ENCODE data around the gene LCN2.
A peak's percentile ranks its signal among the peaks of the same experiment; 100 is the strongest.

LCN2 gene

DNA sequence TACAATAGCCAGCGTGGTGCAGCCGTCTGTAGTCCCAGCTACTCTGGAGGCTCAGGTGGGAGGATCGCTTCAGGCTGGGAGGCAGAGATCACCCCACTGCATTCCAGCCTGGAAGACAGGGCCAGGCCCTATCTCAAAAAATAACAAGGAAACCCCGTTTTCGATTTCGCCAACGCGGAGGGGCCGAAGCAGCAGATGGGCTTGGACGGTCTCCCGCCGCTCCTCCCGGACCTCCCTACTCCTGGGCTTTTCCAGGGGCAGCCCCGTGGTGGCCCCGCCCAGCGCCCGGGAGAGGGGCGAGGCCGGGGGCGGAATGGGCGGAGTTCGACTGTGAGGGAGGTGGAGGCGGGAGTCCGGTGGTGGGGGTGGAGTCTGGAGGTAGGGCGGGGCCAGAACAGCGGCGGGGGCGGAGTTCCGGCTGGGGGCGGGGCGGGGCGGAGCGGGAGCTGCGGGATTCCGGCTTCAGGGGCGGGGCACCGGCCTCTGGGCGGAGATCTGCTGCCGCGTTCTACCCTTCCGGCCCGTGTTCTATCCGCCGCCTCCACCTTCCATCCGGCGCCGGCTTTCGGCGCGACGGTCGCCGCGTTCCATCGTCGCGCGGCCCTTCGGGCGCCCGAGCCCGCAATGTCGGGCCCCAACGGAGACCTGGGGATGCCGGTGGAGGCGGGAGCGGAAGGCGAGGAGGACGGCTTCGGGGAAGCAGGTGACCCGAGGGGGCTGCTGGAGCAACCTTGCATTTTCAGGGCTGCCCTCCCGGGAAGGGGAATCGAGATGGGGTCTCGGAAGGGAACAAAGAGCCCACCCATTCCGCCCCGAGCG, 10.7 kb downstream of the LCN2 start, which contains the start of gene BBLN:
Gene BBLN, plus strand, starts transcription at position 482 of the 819 bp plus-strand sequence. Its CDS starts 143 bp downstream, at position 625.
- H3K27me3 ChIP-seq (ENCODE audit: insufficient read depth, low read length): no peaks in the 10 kb centered on the region
- H3K9ac ChIP-seq (ENCODE audit: low read depth, low read length): peak within 1 kb of the TSS; percentile 91
- H3K9me3 ChIP-seq (ENCODE audit: insufficient read depth, low read depth, low read length): no peaks in the 10 kb centered on the region
- H3K36me3 ChIP-seq (ENCODE audit: insufficient read depth, low read depth, low read length): peaks cover 25% of the 10 kb centered on the region
- peaks cover 3% of the 10 kb centered on the region; the same call in 1 of the 2 replicates for H3K4me1 ChIP-seq (ENCODE audit: insufficient read depth, low read length)
- H3K27ac ChIP-seq (ENCODE audit: low read length): peak within 1 kb of the TSS; percentile 74
- peak within 1 kb of the TSS; percentile 93 for H3K4me3 ChIP-seq (ENCODE audit: low read length)

GRCh38 chr9:128160603-128160987, 11.3 kb downstream of the LCN2 start:
- H3K4me1 ChIP-seq (ENCODE audit: insufficient read depth, low read length): peaks cover 3% of the 10 kb centered on the region; the same call in 1 of the 2 replicates
- no peaks in the 10 kb centered on the region for H3K27me3 ChIP-seq (ENCODE audit: insufficient read depth, low read length)
- no peaks in the 10 kb centered on the region for H3K9me3 ChIP-seq (ENCODE audit: insufficient read depth, low read depth, low read length)
- peak overlapping the region; percentile 91 for H3K9ac ChIP-seq (ENCODE audit: low read depth, low read length)
- peaks cover 25% of the 10 kb centered on the region for H3K36me3 ChIP-seq (ENCODE audit: insufficient read depth, low read depth, low read length)
- H3K4me3 ChIP-seq (ENCODE audit: low read length): peak overlapping the region; percentile 93
- peak overlapping the region; percentile 25 for H3K27ac ChIP-seq (ENCODE audit: low read length)

GRCh38 chr9:128161215-128161902, 12.1 kb downstream of the LCN2 start:
- no peaks in the 10 kb centered on the region for H3K27me3 ChIP-seq (ENCODE audit: insufficient read depth, low read length)
- peaks cover 27% of the 10 kb centered on the region for H3K36me3 ChIP-seq (ENCODE audit: insufficient read depth, low read depth, low read length)
- H3K4me1 ChIP-seq (ENCODE audit: insufficient read depth, low read length): peaks cover 3% of the 10 kb centered on the region; the same call in 1 of the 2 replicates
- H3K9me3 ChIP-seq (ENCODE audit: insufficient read depth, low read depth, low read length): no peaks in the 10 kb centered on the region
- no peak overlapping the region for H3K27ac ChIP-seq (ENCODE audit: low read length)
- H3K4me3 ChIP-seq (ENCODE audit: low read length): peak overlapping the region; percentile 93
- H3K9ac ChIP-seq (ENCODE audit: low read depth, low read length): peak overlapping the region; percentile 91; the same call in 1 of the 2 replicates

- H3K27ac ChIP-seq (ENCODE audit: low read length): no peak overlapping the region
- no peak overlapping the region for H3K4me3 ChIP-seq (ENCODE audit: low read length)
- no peaks in the 10 kb centered on the region for H3K9me3 ChIP-seq (ENCODE audit: insufficient read depth, low read depth, low read length)
- peaks cover 3% of the 10 kb centered on the region; the same call in 1 of the 2 replicates for H3K4me1 ChIP-seq (ENCODE audit: insufficient read depth, low read length)
- no peak overlapping the region for H3K9ac ChIP-seq (ENCODE audit: low read depth, low read length)
- H3K27me3 ChIP-seq (ENCODE audit: insufficient read depth, low read length): no peaks in the 10 kb centered on the region
- peaks cover 38% of the 10 kb centered on the region for H3K36me3 ChIP-seq (ENCODE audit: insufficient read depth, low read depth, low read length)
These were observed 13.2 kb downstream of the LCN2 start for GRCh38 chr9:128162215-128163026.

GRCh38 chr9:128163027-128163515, 13.8 kb downstream of the LCN2 start:
- Histone ChIP-seq H3K36me3 (ENCODE audit: insufficient read depth, low read depth, low read length) (peaks cover 44% of the 10 kb centered on the region), H3K9ac (ENCODE audit: low read depth, low read length) (no peak overlapping the region), H3K9me3 (ENCODE audit: insufficient read depth, low read depth, low read length) (no peaks in the 10 kb centered on the region), H3K27ac (ENCODE audit: low read length) (no peak overlapping the region), H3K4me3 (ENCODE audit: low read length) (no peak overlapping the region), H3K27me3 (ENCODE audit: insufficient read depth, low read length) (no peaks in the 10 kb centered on the region), H3K4me1 (ENCODE audit: insufficient read depth, low read length) (peaks cover 3% of the 10 kb centered on the region; the same call in 1 of the 2 replicates)

DNA sequence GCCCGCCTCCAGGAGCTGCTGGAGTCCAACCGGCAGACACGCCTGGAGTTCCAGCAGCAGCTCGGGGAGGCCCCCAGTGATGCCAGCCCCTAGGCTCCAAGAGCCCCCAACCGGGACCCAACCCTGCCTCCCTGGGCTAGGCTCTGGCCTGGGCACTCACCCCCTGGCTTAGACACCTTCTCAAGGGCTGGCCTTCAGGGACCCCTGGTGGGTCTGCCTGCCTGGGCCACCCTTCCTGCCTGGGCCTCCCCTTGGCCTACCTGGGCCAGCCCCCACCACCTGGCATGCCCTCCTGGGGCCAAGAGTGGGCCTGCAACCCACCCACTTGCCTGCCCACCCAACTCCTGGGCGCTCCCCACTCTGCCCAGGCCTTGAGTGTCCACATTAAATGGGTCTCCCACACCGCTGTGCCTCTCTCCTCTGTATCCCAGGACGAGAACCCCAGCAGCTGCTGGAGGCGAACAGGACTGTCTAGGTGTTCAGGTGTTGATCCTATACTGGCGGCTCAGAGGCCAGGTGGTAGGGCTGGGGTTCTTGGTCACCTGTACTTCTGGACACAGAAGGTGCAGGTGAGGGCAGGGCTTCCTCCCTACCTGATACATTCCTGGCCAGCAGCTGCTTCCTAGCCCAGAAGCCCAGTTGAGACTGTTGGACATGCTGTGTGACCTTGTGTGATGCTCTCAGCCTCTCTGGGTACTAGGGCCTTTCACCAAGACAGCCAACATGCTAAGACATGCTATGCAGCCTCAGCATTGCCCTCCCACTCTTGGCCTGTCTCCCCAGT, 14.5 kb downstream of the LCN2 start:
- no peak overlapping the region for H3K27ac ChIP-seq (ENCODE audit: low read length)
- peaks cover 3% of the 10 kb centered on the region; the same call in 1 of the 2 replicates for H3K4me1 ChIP-seq (ENCODE audit: insufficient read depth, low read length)
- no peak overlapping the region for H3K4me3 ChIP-seq (ENCODE audit: low read length)
- no peak overlapping the region for H3K9ac ChIP-seq (ENCODE audit: low read depth, low read length)
- no peaks in the 10 kb centered on the region for H3K9me3 ChIP-seq (ENCODE audit: insufficient read depth, low read depth, low read length)
- H3K27me3 ChIP-seq (ENCODE audit: insufficient read depth, low read length): no peaks in the 10 kb centered on the region
- peaks cover 49% of the 10 kb centered on the region for H3K36me3 ChIP-seq (ENCODE audit: insufficient read depth, low read depth, low read length)

DNA sequence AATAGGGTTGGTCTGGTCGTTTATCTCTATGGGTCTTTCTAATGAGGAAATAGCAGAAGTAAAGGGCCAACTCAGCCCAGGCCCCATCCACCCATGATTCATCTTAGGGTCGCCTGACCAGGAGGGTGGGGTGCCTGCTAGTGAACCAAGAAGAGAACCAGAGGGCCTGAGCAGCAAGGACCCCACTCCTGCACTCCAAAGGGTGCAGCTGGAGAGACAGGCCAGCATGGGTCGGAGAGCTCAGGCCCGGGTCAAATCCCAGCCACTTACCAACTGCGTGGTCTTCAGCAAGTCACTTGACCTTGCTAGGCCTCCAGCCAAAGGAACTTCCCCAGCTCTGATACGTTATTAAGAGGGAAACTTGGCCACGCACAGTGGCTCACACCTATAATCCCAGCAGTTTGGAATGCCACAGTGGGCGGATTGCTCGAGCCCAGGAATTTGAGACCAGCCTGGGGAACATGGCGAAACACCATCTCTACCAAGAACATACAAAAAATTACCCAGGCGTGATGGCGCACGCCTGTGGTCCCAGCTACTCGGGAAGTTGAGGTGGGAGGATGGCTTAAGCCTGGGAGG, 15.1 kb downstream of the LCN2 start:
- Histone ChIP-seq H3K4me1 (ENCODE audit: insufficient read depth, low read length) (peaks cover 3% of the 10 kb centered on the region; the same call in 1 of the 2 replicates), H3K9me3 (ENCODE audit: insufficient read depth, low read depth, low read length) (no peaks in the 10 kb centered on the region), H3K4me3 (ENCODE audit: low read length) (no peak overlapping the region), H3K27me3 (ENCODE audit: insufficient read depth, low read length) (no peaks in the 10 kb centered on the region), H3K27ac (ENCODE audit: low read length) (no peak overlapping the region), H3K36me3 (ENCODE audit: insufficient read depth, low read depth, low read length) (peaks cover 55% of the 10 kb centered on the region), H3K9ac (ENCODE audit: low read depth, low read length) (no peak overlapping the region)

DNA sequence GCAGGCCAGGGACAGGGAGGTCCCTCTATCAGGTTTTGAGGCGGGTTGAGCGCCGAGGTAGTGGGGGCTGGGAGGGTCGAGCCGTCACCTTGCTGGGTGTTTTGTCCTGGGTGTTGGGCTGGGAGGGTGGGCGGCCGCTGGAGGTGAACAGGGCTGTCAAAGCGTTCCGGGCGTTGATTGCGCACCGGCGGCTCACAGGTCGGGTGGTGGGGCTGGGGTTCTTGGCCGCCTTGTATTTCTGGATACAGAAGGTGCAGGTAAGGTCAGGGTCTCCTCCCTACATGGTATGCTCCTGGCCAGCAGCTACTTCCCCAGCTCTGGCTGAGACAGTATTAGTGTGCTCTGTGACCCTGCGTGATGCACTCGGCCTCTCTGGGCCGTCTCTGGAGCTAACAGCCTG, 16.9 kb downstream of the LCN2 start:
- Histone ChIP-seq H3K36me3 (ENCODE audit: insufficient read depth, low read depth, low read length) (peaks cover 64% of the 10 kb centered on the region), H3K9ac (ENCODE audit: low read depth, low read length) (no peak overlapping the region), H3K27ac (ENCODE audit: low read length) (no peak overlapping the region)

GRCh38 chr9:128167209-128167608, 18.0 kb downstream of the LCN2 start:
- Histone ChIP-seq H3K4me3 (ENCODE audit: low read length) (no peak overlapping the region), H3K4me1 (ENCODE audit: insufficient read depth, low read length) (no peaks in the 10 kb centered on the region), H3K27ac (ENCODE audit: low read length) (no peak overlapping the region), H3K9me3 (ENCODE audit: insufficient read depth, low read depth, low read length) (no peaks in the 10 kb centered on the region), H3K27me3 (ENCODE audit: insufficient read depth, low read length) (no peaks in the 10 kb centered on the region), H3K9ac (ENCODE audit: low read depth, low read length) (no peak overlapping the region), H3K36me3 (ENCODE audit: insufficient read depth, low read depth, low read length) (peaks cover 64% of the 10 kb centered on the region)

More for the DNA sequence above, 16.9 kb downstream of the LCN2 start:
- Histone ChIP-seq H3K4me1 (ENCODE audit: insufficient read depth, low read length) (peaks cover under 1% of the 10 kb centered on the region; the same call in 1 of the 2 replicates), H3K4me3 (ENCODE audit: low read length) (no peak overlapping the region), H3K27me3 (ENCODE audit: insufficient read depth, low read length) (no peaks in the 10 kb centered on the region), H3K9me3 (ENCODE audit: insufficient read depth, low read depth, low read length) (no peaks in the 10 kb centered on the region)

- peaks cover 51% of the 10 kb centered on the region for H3K36me3 ChIP-seq (ENCODE audit: insufficient read depth, low read depth, low read length)
- H3K9ac ChIP-seq (ENCODE audit: low read depth, low read length): no peak overlapping the region
- no peak overlapping the region for H3K4me3 ChIP-seq (ENCODE audit: low read length)
These were observed 19.6 kb downstream of the LCN2 start for GRCh38 chr9:128168731-128169308.

More at GRCh38 chr9:128168731-128169308, 19.6 kb downstream of the LCN2 start:
- no peaks in the 10 kb centered on the region for H3K9me3 ChIP-seq (ENCODE audit: insufficient read depth, low read depth, low read length)
- H3K4me1 ChIP-seq (ENCODE audit: insufficient read depth, low read length): no peaks in the 10 kb centered on the region
- H3K27ac ChIP-seq (ENCODE audit: low read length): no peak overlapping the region
- no peaks in the 10 kb centered on the region for H3K27me3 ChIP-seq (ENCODE audit: insufficient read depth, low read length)
